GM19372 (cell line): Measurements from ENCODE around the gene SKAP1.
A peak's percentile ranks its signal among the peaks of the same experiment; 100 is the strongest.

Source experiments
- ATAC-seq: cut with Tn5 transposase; IDR thresholded peaks from one replicate; pipeline ENCODE4 v1.9.1; 2021; ENCODE audit warnings: mild to moderate bottlenecking, low read depth, moderate library complexity; ENCODE audit not compliant: unreplicated experiment

The SKAP1 gene

DNA sequence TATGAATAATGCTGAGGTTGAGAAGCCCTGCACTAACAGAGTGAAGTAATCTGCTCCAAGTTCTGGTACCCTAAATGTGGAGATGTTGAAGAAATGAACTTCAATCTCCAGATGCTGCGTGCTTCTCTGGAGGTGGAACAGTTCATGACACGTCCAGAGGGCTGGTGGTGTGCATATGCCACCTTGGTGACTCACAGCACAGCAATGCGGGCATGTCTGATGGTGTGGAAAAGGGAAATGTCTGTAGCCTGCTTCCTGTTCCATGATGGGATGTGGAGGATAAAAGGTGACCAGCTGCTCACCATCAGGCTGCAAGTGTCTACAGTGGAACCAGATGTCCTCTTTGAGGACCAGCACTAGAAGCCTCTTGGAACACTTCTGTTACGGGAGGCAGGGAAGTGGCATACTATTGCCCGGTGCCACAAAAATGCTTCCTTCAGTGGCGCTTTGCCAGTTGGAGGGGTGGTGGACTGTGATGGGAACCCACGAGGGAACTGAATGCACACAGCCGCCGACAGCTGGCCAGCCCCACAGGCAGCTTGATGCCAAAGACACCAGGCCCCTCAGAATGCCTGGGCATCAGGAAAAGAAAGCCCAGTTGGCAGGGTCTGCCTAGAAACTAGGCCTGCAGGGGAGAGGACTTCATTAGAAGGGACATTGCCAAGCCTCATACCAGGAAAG is 302.5 kb downstream of the SKAP1 start:
- ATAC-seq, result no peak

- ATAC-seq, result no peak
Measured at GRCh38 chr17:48126532-48126850, 303.5 kb downstream of the SKAP1 start.

GRCh38 chr17:48125829-48126531 is 304.0 kb downstream of the SKAP1 start:
- no peak for ATAC-seq

- no peak for ATAC-seq
Measured at GRCh38 chr17:48123776-48124388, 306.1 kb downstream of the SKAP1 start.

DNA sequence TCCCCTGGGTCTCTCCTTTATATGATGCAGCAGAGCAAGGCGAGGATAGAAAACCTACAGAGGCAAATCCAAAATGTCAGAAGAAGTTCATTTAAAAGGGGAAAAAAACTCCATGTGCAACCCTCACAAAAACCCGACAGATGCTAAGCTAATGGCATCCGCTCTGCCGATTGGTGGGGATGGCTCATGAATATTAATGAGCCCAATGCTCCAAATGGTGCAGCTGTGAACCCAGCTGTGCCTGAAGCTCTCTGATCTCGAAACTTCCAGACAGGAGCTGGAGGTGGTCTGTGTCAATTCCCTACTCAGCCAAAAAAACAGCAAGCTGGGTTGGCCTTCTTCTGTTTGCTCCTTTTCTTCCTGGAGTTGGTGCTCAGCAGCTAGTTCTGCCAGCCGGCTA is 306.9 kb downstream of the SKAP1 start:
- no peak for ATAC-seq

GRCh38 chr17:48122665-48123045 is 307.4 kb downstream of the SKAP1 start:
- no peak for ATAC-seq

DNA sequence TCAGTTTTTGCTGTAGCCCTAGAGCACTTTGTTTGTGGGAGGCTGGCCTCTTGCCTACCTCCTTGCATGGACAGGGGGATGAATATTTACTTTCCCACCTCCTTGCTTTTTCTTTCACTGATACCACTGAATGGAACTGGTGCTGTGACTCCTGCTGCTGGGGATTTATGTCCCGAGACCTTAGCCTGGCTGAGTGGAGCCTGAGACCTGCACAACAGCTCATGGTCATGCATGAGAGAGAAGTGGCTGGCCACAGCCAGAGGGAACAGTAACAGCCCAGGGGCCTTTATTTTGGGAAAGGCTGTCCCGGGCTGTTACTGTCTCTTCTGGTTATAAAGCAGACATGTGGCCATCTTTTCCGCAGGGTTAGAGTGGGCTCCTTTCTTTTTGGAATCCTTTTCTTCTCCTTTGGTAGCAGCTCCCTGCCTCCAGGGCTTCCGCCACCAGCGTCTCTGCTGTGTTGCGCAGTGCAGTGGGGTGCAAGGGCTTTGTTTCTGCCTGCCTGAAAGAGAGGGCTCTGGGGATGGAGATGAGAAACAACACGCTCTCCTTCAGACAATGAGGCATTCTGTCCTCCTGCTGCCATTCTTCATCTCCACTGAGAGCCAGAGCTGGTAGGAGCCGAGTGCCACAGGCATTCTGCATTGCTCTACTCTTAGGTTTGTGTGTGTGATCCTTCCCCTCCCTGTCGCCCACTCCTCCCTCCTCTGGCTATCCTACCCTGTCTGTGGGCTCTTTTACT is 307.9 kb downstream of the SKAP1 start:
- no peak for ATAC-seq

- ATAC-seq, result peak; percentile 48
Measured at GRCh38 chr17:48113201-48113676, 316.8 kb downstream of the SKAP1 start.

DNA sequence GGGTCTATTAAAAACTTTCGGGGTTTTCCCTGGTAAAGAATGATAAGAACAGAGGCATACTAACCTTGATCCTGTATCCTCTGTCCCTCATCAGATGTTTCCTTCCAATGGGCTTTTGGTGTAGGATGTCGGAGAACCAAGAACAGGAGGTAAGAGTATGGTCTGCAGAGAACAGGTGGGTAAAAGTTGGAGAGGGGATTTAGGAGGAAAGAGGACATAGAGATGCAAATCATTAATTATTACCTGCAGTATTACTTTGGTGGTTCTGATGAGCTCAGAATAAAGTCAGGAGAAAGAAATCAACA is 318.1 kb downstream of the SKAP1 start:
- no peak for ATAC-seq

GRCh38 chr17:48110761-48111160 is 319.3 kb downstream of the SKAP1 start:
- no peak for ATAC-seq

DNA sequence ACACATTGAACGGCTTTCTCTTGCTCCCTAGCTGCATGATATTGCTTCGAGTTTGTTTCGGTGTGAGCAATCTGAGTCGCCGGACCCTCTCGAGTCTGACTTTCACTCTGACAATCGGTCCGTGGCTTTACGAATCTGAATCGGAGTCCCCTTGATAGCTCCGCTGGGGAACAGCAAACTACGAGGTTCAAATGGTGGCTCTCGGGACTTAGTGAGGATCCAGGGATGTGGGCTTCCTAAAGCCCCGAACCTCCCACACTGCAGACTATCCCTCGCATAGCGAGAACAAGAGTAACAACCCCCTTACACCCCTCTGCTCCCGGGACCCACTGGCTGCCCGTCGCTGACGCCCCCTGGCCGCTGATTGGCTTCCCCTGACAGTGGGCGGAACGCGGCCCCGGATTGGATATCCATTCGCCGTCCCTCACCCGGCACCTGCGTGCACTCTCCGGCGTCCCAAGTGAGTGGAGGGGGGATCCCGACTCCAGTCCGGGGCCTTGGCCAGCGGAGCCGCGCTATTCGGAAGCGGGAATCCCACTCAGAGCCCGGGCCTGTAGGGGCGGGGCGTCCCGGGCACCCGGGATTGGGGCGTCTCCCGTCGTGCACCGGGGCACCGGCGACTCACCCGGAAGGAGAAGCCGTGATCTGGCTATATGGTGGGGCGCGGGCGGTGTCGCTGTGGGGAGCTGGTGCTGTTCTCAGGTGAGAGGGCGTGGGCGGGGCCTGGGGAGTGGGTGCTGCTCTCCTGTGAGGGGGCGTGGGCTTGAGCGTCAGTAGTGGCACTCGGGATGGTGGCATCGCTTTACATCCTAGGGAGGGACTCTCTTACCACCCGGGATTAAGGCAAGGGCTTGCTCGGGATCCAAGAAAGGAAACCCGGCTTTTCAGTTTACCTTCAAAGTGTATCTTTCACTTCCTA is 322.6 kb downstream of the SKAP1 start, which contains the start of gene SNX11:
TSS of gene SNX11 (plus strand) at position 630 of the 919 bp plus-strand sequence. CDS start 4,278 bp downstream, outside the sequence.
- ATAC-seq, result peak; percentile 79

GRCh38 chr17:48106802-48107136 is 323.2 kb downstream of the SKAP1 start:
- ATAC-seq, result no peak

DNA sequence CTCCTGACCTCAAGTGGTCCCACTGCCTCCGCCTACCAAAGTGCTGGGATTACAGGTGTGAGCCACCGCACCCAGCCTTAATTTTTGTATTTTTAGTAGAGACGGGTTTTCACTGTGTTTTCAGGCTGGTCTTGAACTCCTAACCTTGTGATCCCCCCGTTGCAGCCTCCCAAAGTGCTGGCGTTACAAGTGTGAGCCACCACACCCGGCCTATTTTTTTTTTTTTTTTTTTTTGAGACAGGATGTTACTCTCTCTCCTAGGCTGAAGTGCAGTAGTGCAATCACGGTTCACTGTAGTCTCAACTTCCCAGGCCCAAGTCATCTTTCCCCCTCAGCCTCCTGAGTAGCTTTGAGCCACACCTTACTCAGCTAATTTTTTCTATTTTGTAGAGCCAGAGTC is 325.6 kb downstream of the SKAP1 start:
- ATAC-seq, result no peak

DNA sequence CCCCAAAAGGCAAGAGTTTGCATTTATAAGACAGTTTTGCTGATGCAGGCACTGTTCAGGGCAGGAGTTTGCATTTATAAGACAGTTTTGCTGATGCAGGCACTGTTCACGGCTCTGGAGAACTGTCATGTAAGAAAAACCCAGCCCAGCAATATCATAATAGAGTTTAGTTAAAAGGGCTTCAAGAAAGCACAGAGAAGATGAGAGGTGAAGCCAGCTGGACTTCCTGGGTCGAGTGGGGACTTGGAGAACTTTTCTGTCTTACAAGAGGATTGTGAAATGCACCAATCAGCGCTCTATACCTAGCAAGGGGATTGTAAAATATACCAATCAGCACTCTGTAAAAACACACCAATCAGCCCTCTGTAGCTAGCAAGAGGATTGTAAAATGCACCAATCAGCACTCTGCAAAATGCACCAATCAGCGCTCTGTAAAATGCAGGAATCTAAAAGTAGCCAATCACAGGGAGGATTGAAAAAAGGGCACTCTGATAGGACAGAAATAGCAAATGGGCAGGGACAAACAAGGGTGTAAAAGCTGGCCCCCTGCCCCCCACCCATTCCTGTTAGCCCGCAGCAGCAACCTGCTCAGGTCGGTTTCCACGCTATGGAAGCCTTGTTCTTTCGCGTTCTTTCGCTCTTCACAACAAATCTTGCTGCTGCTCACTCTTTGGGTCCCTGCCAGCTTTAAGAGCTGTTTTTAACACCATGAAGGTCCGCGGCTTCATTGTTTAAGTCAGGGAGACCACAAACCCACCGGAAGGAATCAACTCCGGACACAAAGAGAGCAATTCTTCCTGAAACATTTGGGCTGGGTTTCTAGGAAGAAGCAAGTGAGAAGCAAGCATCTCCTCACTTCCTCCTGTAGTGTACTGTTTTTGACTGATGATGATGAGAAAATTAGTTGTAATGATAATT is 327.0 kb downstream of the SKAP1 start:
- ATAC-seq, result no peak

GRCh38 chr17:48102043-48102750 is 327.8 kb downstream of the SKAP1 start:
- no peak for ATAC-seq

GRCh38 chr17:48101012-48101720 is 328.8 kb downstream of the SKAP1 start, which contains the start of gene CBX1:
TSS of gene CBX1 (minus strand) at chr17:48101478. CDS start at chr17:48077004, 24,474 bp downstream.
- peak; percentile 82 for ATAC-seq

DNA sequence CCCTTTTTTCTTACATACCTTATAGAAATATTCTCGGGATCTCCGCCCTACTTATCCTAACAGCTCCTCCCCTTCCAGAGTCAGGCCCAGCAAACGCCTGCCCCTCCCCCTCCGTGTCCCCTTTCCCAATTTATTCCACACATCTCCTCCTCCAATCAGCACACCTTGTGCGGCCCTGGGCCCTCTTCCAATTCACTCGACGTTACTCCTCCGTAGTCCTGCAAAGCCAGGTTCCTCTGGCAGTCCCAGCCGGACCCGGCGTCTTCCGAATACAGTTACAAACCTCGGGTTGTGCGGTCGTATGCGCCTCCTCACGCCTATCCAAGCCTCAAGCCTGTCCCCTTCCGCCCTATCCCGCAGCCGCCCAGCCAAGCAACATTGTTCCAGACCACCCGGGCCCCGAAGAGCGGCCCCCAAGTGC is 329.4 kb downstream of the SKAP1 start:
- ATAC-seq, result no peak

DNA sequence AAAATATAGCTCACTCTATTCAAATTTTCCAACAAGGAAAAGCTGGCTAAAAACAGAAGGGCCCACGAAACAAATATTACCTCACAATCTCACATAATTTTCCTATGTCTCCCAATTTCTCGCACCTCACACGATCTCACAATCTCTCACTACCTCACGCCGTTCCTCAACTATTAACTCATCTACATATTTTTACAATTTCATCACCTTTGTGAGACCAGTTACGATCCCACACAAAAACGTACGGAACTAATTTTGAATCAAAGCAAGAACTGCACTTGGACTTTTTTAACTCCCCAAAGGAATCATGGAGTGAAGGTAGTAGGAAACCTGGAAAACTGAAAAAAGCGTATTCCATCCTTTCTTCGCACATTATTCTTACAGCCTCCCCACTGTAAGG is 329.9 kb downstream of the SKAP1 start:
- no peak for ATAC-seq
